Neuron (in vitro differentiated cells): ENCODE results near the gene EPHA2.
"Not testable (repeated sequence)": the region's sequence is repeated elsewhere in the genome, so short reads cannot be mapped to it uniquely, and the experiment has no call there.

Source experiments
- H2AFZ ChIP-seq: one replicate; pipeline ENCODE4 v1.6.1; 2013; ENCODE audit warnings: low read depth, mild to moderate bottlenecking, inconsistent platforms, low read length, moderate library complexity
- H3K27me3 ChIP-seq: one replicate; pipeline ENCODE4 v1.6.1; 2013; ENCODE audit warnings: low read length; ENCODE audit not compliant: insufficient read depth
- H3K36me3 ChIP-seq: one replicate; pipeline ENCODE4 v1.6.1; 2013; ENCODE audit warnings: low read length; ENCODE audit not compliant: insufficient read depth
- H3K4me1 ChIP-seq: one replicate; pipeline ENCODE4 v1.6.1; 2013; ENCODE audit warnings: low read length; ENCODE audit not compliant: insufficient read depth
- H3K4me3 ChIP-seq: 2 replicates; pipeline ENCODE4 v1.5.1; 2013; ENCODE audit warnings: mild to moderate bottlenecking, low read length, moderate library complexity
- H3K9me3 ChIP-seq: one replicate; pipeline ENCODE4 v1.6.1; 2013; ENCODE audit warnings: low read length

EPHA2 gene

DNA sequence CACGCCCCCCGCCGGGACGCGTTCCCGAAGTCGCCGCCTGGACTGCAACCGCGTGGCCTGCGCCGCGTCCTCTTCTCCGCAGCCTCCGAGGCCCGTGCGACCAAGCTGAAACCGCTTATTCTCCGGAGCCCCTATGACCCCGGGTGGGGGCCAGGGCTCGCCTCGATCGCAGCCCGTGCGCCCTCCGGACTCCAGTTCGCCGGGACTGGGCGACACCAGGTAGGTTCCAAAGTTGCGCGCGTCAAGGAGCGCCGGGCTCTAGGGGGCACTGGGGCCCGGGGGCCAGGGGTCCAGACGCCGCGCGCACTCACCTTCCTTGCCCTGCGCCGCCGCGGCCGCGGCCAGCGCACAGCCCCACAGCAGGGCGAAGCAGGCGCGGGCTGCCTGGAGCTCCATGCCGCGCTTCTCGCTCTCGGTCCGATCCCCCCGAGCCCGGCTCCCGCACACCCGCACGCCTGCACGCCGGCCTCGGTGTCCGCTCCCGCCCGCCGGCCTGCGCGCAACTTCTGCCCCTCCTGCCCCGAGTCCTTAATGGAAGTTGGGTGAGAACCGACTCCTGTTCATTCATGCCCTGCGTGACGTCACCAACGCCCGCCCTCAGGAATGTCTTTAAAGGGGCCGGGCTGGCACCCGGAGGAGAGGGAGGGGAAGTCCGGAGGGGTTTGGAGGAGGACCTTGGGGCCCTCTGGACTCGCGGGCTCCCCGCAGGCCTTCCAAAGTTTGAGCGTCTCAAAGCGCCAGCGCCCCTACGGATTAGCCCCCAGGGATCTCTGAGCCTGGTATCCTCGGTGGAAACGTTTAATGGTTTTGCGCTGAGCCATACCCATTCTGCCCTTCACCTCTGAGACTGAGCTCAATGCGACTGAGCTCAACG is at the start of gene EPHA2:
TSS of gene EPHA2 (minus strand) at position 533 of the 874 bp plus-strand sequence. CDS start at position 396, 137 bp downstream.
- no peaks in the 10 kb centered on the region for H3K9me3 ChIP-seq
- H3K27me3 ChIP-seq: no peaks in the 10 kb centered on the region
- peaks cover 2% of the 10 kb centered on the region for H3K36me3 ChIP-seq

GRCh38 chr1:16205334-16205671 is 49.4 kb upstream of the EPHA2 start:
- Histone ChIP-seq H3K9me3 (no peaks in the 10 kb centered on the region), H2AFZ (no peak overlapping the region), H3K27me3 (no peaks in the 10 kb centered on the region), H3K36me3 (no peaks in the 10 kb centered on the region), H3K4me3 (no peak overlapping the region), H3K4me1 (peaks cover 8% of the 10 kb centered on the region)

More for the DNA sequence above, at the start of gene EPHA2:
- peak within 1 kb of the TSS; percentile 75 for H3K4me3 ChIP-seq
- H2AFZ ChIP-seq: peak within 1 kb of the TSS; percentile 19
- peaks cover 39% of the 10 kb centered on the region for H3K4me1 ChIP-seq

DNA sequence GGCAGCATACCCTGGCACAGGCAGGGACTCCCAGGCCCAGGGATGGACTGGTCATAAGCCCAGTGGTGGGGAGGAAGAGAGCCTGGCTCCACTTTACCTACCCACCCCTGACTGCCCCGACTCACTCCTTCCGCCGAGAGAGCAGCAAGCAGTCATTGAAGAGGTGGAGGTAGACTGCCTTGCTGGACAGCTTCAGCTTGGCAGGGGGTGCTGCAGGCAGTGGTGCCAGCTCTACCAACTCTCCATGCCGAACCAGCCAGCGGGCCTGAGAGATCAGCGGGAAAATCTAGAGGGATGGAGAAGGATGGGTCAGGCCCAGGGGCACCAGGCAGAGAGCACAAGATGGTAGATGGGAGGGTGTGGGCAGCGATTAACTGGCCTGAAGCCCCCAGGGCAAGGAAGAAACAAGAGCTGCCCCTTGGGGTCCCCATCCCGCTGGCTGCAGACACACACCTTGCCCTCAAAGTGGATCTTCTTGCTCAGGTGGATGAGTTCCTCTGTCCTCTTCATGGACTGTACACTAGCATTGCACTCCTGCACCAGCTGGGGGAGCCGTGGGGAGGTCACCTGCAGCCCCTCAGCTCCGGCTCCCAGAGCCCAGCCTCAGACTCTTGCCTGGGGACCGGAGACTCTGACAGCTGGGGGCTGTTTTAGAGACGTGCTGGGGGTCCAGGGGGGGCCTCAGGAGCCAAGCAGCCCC is 48.9 kb upstream of the EPHA2 start:
- peaks cover 5% of the 10 kb centered on the region for H3K4me1 ChIP-seq
- no peak overlapping the region for H3K4me3 ChIP-seq
- no peaks in the 10 kb centered on the region for H3K36me3 ChIP-seq
- no peak overlapping the region for H2AFZ ChIP-seq
- H3K27me3 ChIP-seq: no peaks in the 10 kb centered on the region
- no peaks in the 10 kb centered on the region for H3K9me3 ChIP-seq

GRCh38 chr1:16204216-16204615 is 48.3 kb upstream of the EPHA2 start:
- H2AFZ ChIP-seq: no peak overlapping the region
- no peaks in the 10 kb centered on the region for H3K36me3 ChIP-seq
- H3K27me3 ChIP-seq: no peaks in the 10 kb centered on the region
- H3K4me1 ChIP-seq: peaks cover 2% of the 10 kb centered on the region
- no peaks in the 10 kb centered on the region for H3K9me3 ChIP-seq
- no peak overlapping the region for H3K4me3 ChIP-seq

DNA sequence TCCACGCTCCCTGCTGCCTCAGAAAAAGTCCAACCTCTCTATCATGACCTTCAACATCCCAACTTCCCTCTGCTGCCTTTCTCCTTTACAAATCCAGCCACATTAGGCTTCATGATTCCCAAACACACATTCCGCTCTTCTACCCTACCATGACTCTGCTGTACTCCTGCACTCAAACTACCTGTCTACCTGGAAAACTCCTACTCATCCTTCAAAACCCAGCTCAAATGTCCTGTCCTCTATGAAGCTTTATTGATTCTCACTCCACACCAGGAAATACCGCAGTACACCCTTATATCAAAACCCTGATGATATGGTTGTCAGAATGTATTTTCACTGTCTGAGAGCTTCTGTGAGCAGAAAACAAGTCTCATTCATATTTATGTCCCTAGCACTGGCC is 47.7 kb upstream of the EPHA2 start:
- no peak overlapping the region for H2AFZ ChIP-seq
- H3K9me3 ChIP-seq: no peaks in the 10 kb centered on the region
- H3K4me1 ChIP-seq: peaks cover 2% of the 10 kb centered on the region
- no peak overlapping the region for H3K4me3 ChIP-seq
- H3K27me3 ChIP-seq: no peaks in the 10 kb centered on the region
- H3K36me3 ChIP-seq: no peaks in the 10 kb centered on the region

- Histone ChIP-seq H3K4me3 (no peak overlapping the region), H2AFZ (no peak overlapping the region), H3K9me3 (no peaks in the 10 kb centered on the region), H3K36me3 (no peaks in the 10 kb centered on the region), H3K27me3 (no peaks in the 10 kb centered on the region), H3K4me1 (peaks cover 2% of the 10 kb centered on the region)
Observed at GRCh38 chr1:16202281-16203210, 46.7 kb upstream of the EPHA2 start.

- no peaks in the 10 kb centered on the region for H3K36me3 ChIP-seq
- no peaks in the 10 kb centered on the region for H3K4me1 ChIP-seq
- H3K9me3 ChIP-seq: no peaks in the 10 kb centered on the region
- H3K27me3 ChIP-seq: no peaks in the 10 kb centered on the region
- no peak overlapping the region for H2AFZ ChIP-seq
- H3K4me3 ChIP-seq: no peak overlapping the region
Observed at GRCh38 chr1:16199700-16200099, 43.8 kb upstream of the EPHA2 start.

- Histone ChIP-seq H3K27me3 (no peaks in the 10 kb centered on the region), H3K4me1 (no peaks in the 10 kb centered on the region), H3K4me3 (no peak overlapping the region), H3K9me3 (no peaks in the 10 kb centered on the region), H3K36me3 (no peaks in the 10 kb centered on the region), H2AFZ (no peak overlapping the region)
Observed at GRCh38 chr1:16199157-16199501, 43.3 kb upstream of the EPHA2 start.

- Histone ChIP-seq H3K27me3 (no peaks in the 10 kb centered on the region), H3K9me3 (no peaks in the 10 kb centered on the region), H2AFZ (no peak overlapping the region), H3K36me3 (no peaks in the 10 kb centered on the region), H3K4me1 (no peaks in the 10 kb centered on the region), H3K4me3 (no peak overlapping the region)
Observed at GRCh38 chr1:16198444-16199156, 42.7 kb upstream of the EPHA2 start.

DNA sequence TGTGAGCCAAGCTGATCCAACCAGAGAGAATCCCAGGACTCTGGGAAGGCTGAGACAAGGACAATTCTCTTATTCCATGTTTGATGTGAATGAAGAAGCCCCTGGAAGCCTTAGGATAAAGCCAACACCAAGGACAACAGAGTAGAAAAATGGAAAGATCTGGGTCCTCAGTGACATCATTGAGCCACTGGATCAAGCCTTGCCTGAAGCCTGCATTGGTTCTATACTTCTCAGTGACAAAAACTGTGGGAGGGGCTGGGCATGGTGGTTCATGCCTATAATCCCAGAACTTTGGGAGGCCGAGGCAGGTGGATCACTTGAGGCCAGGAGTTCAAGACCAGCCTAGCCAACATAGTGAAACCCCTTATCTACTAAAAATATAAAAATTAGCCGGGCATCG is 41.0 kb upstream of the EPHA2 start:
- no peak overlapping the region for H2AFZ ChIP-seq
- H3K4me3 ChIP-seq: no peak overlapping the region
- no peaks in the 10 kb centered on the region for H3K36me3 ChIP-seq
- no peaks in the 10 kb centered on the region for H3K9me3 ChIP-seq
- H3K27me3 ChIP-seq: no peaks in the 10 kb centered on the region
- H3K4me1 ChIP-seq: no peaks in the 10 kb centered on the region

- not testable (repeated sequence) for H3K4me3 ChIP-seq, H3K4me1 ChIP-seq, H2AFZ ChIP-seq, H3K36me3 ChIP-seq, H3K9me3 ChIP-seq, H3K27me3 ChIP-seq
Observed at GRCh38 chr1:16196139-16196538, 40.3 kb upstream of the EPHA2 start.

DNA sequence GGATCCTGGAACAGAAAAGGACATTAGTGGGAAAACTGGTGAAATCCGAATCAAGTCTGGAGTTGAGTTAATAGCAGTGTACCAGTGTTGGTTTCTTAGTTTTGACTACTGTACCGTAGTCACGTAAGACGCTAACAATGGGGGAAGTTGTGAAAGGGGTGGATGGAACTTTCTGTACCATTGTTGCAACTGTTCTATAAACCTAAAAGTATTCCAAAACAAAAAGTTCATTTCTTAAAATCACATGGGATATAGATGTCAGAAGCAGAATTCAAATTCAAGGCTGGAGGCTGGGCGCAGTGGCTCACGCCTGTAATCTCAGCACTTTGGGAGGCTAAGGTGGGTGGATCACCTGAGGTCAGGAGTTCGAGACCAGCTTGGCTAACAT is 39.6 kb upstream of the EPHA2 start:
- no peak overlapping the region for H3K4me3 ChIP-seq
- H3K4me1 ChIP-seq: no peaks in the 10 kb centered on the region
- no peaks in the 10 kb centered on the region for H3K27me3 ChIP-seq
- H3K36me3 ChIP-seq: no peaks in the 10 kb centered on the region
- no peaks in the 10 kb centered on the region for H3K9me3 ChIP-seq
- H2AFZ ChIP-seq: no peak overlapping the region
